CD4-positive, alpha-beta T cell treated with Interleukin-1 beta for 1 hour (primary cell): ENCODE data around the gene WDR86.
A peak's percentile ranks its signal among the peaks of the same experiment; 100 is the strongest.

Experiments used
- DNase-seq, 2 donors: peaks; one replicate each; pipeline ENCODE4 v3.0.0-alpha.2; 2020 to 2022

The WDR86 gene

DNA sequence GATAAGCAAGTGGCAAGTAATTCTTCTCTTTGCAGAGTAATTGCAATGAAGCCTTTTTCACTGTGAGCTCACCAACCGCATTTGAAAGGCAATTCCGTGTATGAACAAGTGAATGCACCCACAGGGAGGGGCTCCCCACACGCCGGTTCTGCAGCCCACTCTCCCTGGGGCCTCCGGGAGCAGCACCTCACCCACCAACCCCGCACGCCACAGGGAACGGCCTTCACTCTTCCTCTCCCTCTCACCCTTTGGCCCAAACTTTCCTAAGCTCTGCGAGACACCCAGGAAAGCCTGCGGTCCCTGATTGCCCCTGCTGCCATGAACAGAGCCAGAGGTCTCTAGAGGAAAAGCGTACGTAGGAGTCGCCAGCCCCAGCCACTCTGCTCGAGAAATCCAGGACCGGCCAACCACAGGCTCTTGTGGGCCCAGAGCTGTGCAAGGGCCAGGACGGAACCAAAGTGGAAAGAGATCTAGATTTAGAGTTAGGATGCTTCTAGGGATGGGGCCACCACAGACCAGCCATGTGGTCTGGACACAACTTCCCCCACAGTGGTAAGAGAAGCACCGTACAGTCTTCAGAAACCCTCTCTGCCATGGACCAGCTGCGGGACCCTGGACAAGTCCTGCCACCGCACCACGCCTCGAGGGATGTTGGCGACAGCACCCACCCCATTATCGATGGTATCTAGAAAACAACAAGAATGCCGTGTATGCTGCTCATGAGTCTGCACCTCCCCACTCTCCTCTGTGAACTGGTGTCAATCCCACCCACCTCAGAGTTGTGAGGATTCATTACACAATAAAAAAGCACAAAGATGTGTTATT, 3.6 kb downstream of the WDR86 start:
- DNase-seq = no peak

DNA sequence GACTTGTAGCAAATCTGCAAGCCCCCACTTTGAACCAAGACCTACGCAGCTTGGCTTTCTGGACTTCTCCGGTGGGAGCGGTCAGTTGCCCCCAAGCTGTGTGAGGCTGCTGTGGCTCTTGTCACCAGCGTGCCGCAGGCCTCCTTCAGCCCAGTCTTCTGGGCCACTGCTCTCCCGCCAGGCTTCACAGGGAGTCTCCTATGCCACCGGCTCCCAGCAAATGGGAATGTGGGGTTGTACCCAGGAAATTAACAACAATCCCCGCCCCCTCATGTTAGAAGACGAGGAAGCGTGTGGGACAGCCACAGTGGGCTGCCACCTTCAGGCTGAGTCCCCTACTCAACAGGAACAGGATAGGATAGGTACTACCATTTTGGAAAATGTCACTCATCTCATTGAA, 4.2 kb downstream of the WDR86 start:
- no peak for DNase-seq

DNA sequence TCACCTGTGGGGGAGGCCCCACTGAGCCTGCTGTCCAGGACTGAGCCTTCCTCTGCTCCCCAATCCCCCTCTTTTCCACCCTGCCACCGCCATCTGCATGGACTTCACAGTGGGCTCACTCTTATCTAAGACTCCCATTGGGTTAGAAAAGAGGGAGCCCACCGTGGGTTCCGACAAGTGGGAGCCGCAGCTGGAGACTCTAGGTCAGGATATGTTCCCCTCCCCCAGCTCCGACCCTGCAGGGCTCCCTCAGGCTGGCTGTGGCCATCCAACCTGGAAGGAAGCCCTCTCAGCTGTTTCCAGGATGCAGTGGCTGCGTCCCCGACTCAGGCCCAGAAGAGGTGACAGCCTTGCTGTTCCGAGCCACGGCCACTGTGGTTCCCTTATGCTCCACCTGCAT, 4.8 kb downstream of the WDR86 start:
- DNase-seq = no peak

DNA sequence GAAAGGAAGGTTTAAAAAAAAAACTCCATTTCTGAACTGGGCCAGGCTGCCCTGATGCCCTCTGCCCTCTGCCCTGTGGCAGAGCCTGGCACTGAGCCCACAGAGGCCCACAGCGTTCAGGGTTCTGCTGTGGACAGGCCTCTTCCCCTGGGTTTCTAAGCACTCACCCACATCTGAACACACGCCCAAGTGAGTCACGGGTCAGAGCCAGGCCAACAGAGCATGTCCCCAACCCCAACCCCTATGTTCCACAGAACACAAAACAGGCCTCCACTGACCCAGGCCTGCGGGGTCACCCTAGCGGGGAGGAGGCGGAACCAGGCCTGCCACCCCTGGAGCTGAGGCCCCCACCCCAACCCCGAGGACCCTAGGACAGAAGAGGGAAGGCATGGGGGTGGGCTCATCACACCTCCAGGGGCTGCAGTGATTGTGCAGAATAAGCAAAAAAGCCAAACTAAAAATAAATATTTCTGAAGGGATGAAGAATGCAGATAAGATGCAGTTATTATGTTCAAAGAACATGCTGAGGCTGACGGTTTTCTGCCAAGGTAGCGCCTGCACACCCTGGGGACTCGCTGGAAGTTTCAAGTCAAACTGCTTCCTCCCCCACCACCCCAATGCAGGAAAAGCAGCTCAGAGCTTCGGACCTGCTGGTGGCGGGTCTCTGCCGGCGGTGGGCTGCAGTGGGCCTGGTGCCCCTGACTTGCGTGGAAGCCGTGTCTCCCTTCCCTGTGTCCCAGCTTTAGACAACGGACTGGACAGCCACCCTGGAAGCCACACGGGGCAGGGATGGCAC, 5.4 kb downstream of the WDR86 start:
- DNase-seq = peak; percentile 22 to 59

DNA sequence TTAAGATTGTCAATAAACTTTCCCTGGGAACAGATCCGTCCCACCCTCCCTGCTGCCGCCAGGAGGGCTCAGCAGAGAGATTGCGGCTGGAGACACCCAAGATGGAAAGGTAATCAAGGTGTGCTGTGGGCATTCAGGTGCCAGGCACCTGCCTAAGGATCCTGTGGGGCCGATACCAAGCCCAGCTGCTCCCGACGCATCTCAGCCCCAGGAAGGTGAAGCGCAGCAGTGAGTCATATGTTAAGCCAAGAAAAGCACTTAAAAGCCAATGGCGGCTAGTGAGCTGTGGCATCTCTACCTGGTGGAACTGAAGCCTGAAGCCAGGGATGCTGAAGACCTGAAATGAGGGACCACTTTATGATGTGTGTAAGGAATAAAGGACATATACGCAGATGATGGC, 6.1 kb downstream of the WDR86 start:
- DNase-seq = no peak

DNA sequence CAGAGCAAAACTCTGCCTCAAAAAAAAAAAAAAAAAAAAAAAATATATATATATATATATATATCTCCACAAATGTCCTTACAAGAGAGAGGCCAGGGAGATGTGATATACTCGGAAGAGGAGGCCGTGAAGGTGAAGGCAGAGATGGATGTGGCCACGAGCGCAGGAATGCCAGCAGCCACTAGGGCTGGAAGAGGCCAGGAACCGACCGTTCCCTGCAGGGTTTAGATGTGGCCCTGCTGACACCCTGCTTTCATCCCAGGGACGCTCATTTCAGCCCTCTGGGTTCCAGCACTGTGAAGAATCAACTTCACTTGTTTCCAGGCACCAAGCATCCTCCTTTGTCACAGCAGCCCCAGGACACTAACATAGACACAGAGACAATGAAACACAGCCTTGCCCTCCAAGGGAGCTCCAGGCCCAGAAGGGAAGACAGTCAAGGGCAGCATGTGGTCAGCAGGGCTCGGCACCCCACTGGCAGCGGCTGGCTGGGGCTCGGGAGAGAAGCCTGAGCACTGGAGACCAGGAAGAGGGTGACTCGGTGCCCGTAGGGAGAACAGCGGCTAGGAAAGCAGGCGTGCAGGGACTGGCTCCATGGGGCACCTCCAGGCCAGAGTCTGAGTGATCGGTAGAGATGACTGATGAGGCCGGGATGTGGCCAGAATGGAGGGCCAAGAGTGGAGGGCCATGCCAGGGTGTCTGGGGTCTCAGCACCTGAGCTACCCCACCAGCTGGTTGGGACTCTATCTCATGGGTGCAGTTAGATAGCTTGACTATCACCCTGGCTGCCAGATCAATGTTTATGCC, 7.6 kb downstream of the WDR86 start:
- DNase-seq = no peak

DNA sequence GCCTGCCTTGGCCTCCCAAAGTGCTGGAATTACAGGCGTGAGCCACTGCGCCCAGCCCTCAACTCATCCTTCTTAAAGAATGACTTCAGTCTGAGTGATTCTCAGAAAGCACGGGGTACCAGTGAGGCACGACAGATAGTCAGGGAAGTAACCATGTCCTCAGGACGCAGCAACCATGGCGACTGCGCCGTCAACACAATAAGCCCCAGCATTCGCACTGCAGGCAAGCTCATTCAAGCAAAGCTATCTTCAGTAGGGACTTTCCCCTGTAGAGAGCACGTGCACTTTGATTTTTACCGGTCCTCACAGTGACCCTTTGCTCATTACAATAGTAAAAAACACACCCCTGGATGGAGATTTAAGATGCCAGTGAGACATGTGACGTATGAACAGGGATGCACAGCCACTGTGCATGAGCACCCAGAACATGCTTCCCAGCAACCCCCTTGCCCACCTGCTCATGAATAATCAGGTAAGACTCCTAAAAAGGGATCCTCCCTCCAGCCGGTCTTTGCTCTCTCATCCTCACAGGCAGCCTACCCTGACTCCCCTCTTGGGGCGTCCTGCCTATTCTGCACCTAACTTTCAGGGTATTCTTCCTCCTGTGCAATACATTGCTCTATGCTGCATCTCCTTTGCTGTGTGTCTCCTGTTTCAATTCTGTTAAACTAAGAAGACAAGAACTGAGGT, 9.1 kb downstream of the WDR86 start:
- peak; percentile 32 to 74 for DNase-seq

DNA sequence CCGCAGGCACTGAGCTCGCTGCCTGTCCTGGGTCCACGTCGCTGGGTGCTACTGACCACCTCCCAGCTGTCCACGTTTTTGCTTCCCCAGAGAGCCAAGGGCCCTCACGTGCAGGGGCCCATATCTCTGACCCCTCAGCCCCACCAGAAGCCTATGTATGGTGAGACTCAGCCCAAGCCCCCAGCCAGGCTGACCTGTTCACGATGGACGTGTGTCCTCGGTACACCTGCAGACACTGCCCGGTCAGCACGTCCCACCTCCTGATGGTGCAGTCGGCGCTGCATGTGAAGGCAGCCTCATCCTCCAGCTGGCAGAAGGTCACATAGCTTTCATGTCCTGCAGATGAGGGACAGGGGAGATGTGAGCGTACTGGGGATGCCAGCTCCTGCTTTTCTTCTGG, 9.9 kb downstream of the WDR86 start:
- no peak for DNase-seq

DNA sequence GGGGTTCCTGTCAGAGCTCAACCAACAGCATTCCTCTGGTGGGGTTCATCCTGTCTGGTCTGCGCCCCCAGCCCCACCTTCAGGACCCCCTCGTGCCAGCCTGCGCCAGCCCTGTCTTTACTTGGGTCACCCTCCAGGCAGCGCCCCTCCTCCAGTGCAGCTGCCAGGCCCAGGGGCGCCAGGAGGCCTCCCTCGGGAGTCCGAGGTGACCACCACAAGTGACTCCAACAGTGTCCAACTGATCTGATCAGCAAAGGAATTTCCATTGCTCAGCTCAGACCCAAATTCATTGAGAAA, 10.6 kb downstream of the WDR86 start:
- no peak for DNase-seq

DNA sequence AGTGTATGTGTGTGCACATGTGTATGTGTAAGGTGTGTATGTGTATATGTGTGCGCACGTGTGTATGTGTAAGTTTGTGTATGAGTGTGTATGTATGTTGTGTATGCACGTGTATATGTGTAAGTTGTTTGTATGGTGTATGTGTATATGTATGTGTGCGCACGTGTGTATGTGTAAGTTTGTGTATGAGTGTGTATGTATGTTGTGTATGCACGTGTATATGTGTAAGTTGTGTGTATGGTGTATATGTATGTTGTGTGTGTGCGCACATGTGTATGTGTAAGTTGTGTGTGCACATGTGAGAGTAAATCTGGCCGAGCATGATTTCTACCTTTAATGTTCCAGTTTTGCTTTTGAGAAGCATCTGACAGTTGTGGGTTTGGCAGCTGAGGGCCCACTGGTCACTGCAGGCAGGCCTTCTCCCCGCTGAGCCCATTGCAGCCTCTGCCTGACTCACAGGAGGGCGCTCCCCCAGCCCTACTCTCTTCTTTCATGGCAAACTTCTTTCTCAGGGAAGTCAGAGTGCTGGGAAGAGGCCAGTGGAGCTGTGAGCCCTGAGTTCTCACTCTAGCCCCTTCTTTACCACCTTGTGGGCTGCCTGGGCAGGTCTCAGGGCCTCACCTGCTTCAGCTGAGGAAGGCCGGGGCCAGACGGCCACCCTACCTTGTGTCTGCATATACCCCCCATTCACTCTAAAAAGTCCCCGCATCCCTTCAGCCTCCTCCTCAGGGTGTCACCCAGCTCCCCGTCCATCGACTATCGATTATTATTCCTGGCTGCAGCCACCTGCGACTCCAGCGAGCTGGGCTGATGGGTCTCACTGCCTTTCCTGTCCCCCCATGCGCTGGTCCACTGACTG, 11.2 kb downstream of the WDR86 start:
- DNase-seq = no peak

DNA sequence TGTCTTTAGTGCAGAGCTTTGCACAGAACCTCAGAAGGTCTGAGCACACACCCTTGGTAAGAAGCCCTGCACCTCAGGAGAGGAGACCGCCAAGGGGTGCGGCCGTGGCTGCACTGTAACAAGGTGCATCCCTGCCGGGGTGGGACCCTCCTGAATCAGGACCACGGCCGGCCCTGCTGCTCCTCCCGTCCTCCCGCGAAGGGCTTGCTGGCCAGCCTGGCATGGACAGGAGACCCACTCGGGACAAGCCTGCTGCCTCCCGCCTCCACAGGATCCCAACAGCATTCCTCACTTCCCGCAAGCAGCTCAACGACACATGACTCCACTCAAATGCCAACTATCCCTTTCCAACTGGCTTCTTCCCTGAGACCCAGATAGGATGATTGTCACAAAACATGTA, 12.8 kb downstream of the WDR86 start:
- DNase-seq = no peak

DNA sequence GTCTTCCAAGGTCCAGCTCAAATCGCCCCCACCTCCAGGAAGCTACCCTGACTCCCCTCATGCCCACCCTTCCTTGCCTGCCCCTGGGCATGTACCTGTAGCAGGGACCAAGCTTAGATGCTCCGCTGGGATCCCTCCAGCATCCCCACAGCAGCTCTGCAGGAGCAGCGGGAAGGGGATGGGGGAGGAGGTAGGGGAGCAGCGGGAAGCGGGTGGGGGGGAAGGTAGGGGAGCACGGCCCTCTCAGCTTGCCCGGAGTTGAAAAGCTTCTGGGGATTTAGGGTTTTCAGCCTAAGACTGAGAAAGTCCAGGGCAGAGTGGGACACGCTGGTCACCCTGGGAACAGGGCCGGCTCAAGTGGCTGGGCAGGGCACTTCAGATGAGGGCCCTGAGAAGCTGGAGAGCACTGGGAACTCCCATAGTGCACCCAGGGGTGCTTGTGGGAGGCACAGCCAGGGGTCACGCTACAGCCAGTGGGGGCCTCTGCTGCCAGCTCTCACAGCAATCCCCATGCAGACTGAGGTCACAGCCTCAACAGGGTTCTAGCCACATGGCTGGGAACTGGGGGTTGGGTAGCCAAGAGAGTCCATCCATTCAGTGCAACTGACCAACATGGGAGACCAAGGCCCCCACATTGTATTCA, 13.4 kb downstream of the WDR86 start:
- no peak for DNase-seq

DNA sequence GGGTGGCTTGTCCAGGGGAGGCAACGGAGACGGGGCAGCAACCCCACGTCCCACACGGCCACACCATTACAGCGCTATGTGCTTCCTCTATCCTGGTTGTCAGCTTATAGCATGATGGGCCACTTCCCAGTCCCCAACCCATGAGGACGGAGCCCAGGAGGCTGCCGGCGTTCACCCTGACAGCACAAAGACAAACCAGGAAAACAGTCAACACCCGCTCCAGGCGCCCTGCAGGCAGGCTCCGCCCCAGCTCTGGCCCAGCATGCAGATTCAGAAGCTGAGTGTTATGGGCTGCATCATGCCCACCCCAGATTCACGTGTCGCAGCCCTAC, 14.8 kb downstream of the WDR86 start:
- no peak for DNase-seq

DNA sequence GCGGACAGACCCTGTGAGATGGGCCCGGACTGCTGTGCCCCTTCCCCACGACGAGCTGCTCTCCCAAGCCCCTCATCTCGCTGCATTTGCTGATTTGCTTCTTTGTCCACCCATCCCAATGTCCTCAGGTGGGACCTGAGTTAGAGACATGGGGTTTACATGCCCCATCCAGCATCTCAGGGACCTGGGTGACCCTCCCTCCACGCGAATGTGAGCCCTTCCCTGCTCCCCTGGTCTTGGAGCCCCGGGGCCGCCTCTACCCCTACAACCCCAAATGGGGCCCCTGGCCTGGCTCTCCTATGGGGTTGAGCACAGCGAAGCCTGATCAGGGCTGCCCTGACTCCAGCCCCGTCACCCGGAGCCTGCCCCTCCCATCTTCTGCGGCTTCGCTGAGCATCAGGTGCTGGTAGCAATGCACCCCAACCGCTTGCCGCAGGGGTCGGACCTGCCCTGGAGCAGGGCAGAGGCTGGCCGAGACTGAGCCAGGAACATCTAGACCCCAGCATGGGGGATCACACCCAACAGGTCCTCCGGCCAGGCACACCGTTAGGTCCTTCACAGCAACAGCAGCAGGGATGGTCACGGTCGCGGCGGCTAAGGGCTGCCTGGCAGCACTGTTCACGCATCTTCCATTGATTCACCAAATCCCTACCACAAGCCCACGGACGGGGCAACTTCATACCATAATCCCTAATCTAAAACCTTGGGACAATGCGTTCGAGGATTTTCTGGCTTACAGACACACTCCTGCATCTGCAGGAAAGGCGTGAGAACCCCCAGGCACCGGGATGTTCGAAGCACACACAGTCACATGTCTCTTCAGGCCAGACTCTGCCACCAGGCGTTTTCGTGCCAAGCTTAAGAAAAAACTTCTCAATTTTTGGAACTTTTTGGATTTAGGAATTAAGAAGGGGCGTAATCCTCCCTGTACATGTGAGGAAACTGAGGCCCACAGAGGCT, 15.5 kb downstream of the WDR86 start:
- no peak for DNase-seq

DNA sequence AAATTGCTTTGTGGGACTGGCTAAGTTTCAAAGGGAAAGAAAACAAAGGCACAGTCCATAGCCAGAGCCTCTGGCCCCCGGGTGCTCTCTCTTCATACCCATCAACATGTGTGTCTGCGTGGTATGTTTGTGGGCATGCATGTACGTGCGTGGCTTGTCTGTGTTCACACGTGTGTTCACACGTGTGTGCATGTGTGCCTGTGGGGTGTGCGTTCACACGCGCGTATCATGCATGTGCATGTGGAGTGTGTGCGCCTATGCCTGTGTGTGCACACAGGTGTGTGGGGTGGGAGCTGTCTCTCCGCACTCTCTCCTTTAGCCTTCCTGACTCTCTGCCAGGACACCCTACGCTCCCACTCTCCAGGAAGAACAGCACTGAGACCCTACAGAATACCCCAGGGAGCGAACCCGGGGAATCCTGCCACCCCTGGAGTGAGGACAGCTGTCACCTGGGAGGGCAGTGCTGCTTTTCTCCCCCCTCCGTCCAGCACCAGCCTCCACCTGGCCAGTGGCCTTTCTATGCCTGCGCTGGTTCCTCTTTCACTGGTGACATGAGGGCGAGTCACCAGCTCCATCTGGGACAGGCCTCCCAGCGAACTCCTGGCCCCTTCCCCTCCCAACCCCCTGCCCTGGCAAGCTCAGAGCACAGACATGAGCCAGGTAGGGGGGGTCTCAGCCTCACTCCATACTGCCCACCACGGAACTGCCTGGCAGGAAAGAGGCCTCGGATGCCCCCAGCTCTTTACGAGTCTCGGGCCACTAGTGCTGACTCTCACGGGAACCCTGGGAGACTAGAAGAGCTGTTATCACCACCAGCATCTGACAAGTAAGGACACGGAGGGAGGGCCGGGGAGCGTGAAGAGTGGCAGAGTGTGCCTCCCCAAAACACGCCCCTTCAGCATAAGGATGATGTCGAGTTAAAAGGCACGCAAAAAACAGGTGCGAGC, 16.5 kb downstream of the WDR86 start:
- no peak for DNase-seq

DNA sequence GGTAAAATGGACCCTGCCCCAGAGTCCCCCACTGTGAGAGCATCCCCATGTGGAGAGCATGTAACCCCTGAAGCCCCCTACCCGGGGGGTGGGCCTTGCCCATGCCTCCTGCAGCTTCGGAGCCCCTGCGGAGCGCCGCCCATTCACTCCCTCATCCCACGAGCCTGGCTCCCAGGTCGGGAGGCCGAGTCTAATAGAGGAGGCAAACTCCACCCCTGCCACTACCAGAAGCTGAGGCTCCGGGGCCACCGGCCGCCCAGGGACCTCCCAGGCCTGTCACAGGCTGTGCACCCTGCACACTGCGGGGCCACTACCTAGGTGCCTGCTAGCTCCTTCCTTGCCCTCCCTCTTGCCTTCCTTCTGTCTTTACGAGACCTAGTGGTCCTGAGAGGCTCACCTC, 17.4 kb downstream of the WDR86 start:
- DNase-seq = no peak

DNA sequence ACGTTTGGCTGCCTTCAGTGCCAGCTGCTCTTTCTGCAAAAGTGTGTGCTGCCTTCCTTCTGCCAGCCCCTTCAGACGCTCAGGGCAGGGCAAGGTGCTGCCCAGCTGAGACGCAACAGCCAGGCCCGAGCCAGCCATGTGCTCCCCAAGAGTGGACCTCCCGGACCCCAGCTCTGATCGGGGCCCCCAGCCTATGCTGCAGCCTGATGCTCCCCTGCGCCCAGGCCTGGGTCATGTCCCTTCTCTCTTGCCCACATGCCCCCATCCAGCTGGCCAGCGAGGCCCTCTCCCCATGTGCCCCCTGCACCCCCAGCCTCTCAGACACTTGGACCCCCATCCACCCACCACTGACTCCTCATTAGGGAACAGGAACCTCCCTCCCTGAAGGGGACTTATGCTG, 17.8 kb downstream of the WDR86 start:
- DNase-seq = no peak

DNA sequence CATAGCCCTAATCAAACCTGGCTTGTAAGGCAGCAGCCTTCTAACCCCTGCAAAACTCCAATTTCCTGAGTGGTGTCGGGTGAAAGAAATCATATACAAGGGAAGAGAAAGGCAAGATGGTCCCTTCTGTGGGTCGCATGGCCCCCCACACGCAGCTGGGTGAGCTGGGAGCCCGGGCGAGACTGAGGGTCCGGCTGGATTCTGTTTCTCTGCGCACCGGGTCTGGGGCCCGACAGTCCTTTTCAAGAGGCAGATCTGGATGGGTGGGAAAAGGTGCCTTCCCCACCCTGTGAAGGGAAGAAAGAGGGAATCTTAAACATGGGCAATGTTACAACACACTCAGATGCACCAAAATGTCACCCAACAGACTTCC, 18.5 kb downstream of the WDR86 start:
- DNase-seq = no peak

DNA sequence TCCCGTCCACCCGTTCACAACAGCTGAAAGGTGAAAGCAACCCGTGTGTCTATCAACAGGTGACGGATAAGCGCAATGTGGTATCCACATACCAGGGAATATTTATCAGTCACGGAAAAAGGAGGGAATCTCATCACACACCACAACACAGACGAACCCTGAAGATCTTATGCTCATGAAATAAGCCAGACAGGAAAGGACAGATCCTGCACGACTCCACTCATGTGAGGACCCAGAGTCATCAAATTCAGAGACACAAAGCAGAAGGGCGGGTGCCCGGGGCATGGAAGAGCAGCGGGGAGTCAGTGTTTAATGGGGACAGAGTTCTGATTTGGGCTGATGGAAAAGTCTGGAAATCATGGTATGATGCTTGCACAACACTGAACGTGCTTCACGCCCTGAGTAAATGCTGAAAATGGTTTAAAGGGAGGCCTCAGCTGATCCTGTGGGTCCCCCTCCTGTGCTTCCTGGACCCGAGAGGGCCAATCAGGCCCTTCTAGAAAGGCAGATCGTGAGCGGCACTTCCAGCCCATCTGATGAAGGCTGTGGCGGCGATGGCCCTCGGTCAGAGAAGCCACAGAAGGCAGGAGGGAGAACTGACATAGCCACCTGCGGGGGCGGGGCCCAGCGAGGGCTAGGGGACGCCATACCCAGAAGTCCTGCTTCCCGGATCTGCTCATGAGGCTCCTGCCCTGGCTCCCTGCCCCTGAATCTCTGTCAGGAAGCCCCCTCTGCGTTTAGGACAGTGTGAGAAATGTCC, 19.1 kb downstream of the WDR86 start:
- DNase-seq = no peak
